Nephron progenitor cell (in vitro differentiated cells): Measurements from ENCODE around the gene BCL2L13.
A peak's percentile ranks its signal among the peaks of the same experiment; 100 is the strongest.
"Not testable (repeated sequence)": the region's sequence is repeated elsewhere in the genome, so short reads cannot be mapped to it uniquely, and the experiment has no call there.

ENCODE experiments used
- DNase-seq: peaks from one replicate; pipeline ENCODE4 v3.0.0; 2021
- H3K27ac Mint-ChIP-seq: 2 replicates; pipeline ENCODE4 v1.8.0; 2021; ENCODE audit warnings: mild to moderate bottlenecking, moderate library complexity, mixed read lengths
- H3K27me3 Mint-ChIP-seq: 2 replicates; pipeline ENCODE4 v1.8.0; 2021; ENCODE audit warnings: mild to moderate bottlenecking, low read depth, mixed read lengths; ENCODE audit not compliant: poor library complexity
- H3K36me3 Mint-ChIP-seq: 2 replicates; pipeline ENCODE4 v1.8.0; 2021; ENCODE audit warnings: low read depth, mixed read lengths
- H3K4me1 Mint-ChIP-seq: 2 replicates; pipeline ENCODE4 v1.8.0; 2021; ENCODE audit warnings: mixed read lengths
- H3K4me3 Mint-ChIP-seq: 2 replicates; pipeline ENCODE4 v1.8.0; 2021; ENCODE audit warnings: mild to moderate bottlenecking, moderate library complexity, mixed read lengths
- H3K9me3 Mint-ChIP-seq: 2 replicates; pipeline ENCODE4 v1.8.0; 2021; ENCODE audit warnings: mild to moderate bottlenecking, moderate library complexity, mixed read lengths
- CTCF ChIP-seq: fragments of 200-600 bp; sonication (generic); IDR thresholded peaks from 2 replicates; pipeline ENCODE4 v1.5.0; 2021; ENCODE audit warnings: antibody characterized with exemption

The BCL2L13 gene

GRCh38 chr22:17648569-17648968 is 10.0 kb downstream of the BCL2L13 start:
- no peak for DNase-seq
- H3K4me1 Mint-ChIP-seq, result no peaks in the 10 kb centered on the region
- no peak overlapping the region for H3K4me3 Mint-ChIP-seq
- no peak overlapping the region for H3K27ac Mint-ChIP-seq
- peaks cover 19% of the 10 kb centered on the region for H3K36me3 Mint-ChIP-seq
- H3K27me3 Mint-ChIP-seq, result peaks cover 3% of the 10 kb centered on the region
- no peaks in the 10 kb centered on the region for H3K9me3 Mint-ChIP-seq
- no peak for TF ChIP-seq CTCF

GRCh38 chr22:17655289-17655688 is 16.7 kb downstream of the BCL2L13 start:
- no peaks in the 10 kb centered on the region for H3K4me1 Mint-ChIP-seq
- H3K4me3 Mint-ChIP-seq, result no peak overlapping the region
- TF ChIP-seq CTCF, result no peak
- peaks cover 51% of the 10 kb centered on the region for H3K36me3 Mint-ChIP-seq
- H3K27ac Mint-ChIP-seq, result peak overlapping the region; percentile 75
- H3K27me3 Mint-ChIP-seq, result peaks cover 2% of the 10 kb centered on the region
- peaks cover 2% of the 10 kb centered on the region for H3K9me3 Mint-ChIP-seq
- no peak for DNase-seq

- peaks cover 4% of the 10 kb centered on the region for H3K9me3 Mint-ChIP-seq
- H3K4me3 Mint-ChIP-seq, result no peak overlapping the region
- TF ChIP-seq CTCF, result no peak
- H3K36me3 Mint-ChIP-seq, result peaks cover 62% of the 10 kb centered on the region
- no peak overlapping the region for H3K27ac Mint-ChIP-seq
- H3K27me3 Mint-ChIP-seq, result peaks cover 2% of the 10 kb centered on the region
- no peak for DNase-seq
- H3K4me1 Mint-ChIP-seq, result no peaks in the 10 kb centered on the region
Measured at GRCh38 chr22:17656870-17657395, 18.4 kb downstream of the BCL2L13 start.

GRCh38 chr22:17664414-17665055 is 26.0 kb downstream of the BCL2L13 start:
- Mint-ChIP-seq H3K9me3 (peaks cover 38% of the 10 kb centered on the region), H3K4me3 (no peak overlapping the region)

GRCh38 chr22:17665248-17665647 is 26.7 kb downstream of the BCL2L13 start:
- TF ChIP-seq CTCF, result no peak
- peaks cover 2% of the 10 kb centered on the region for H3K27me3 Mint-ChIP-seq
- H3K9me3 Mint-ChIP-seq, result peaks cover 37% of the 10 kb centered on the region
- peaks cover 95% of the 10 kb centered on the region for H3K36me3 Mint-ChIP-seq
- no peak for DNase-seq
- no peak overlapping the region for H3K27ac Mint-ChIP-seq
- H3K4me3 Mint-ChIP-seq, result no peak overlapping the region
- H3K4me1 Mint-ChIP-seq, result no peaks in the 10 kb centered on the region

More at GRCh38 chr22:17664414-17665055, 26.0 kb downstream of the BCL2L13 start:
- no peak overlapping the region for H3K27ac Mint-ChIP-seq
- H3K36me3 Mint-ChIP-seq, result peaks cover 95% of the 10 kb centered on the region
- H3K4me1 Mint-ChIP-seq, result no peaks in the 10 kb centered on the region
- peaks cover 2% of the 10 kb centered on the region for H3K27me3 Mint-ChIP-seq
- no peak for DNase-seq
- no peak for TF ChIP-seq CTCF

GRCh38 chr22:17665854-17666253 is 27.3 kb downstream of the BCL2L13 start:
- DNase-seq, result no peak
- H3K4me3 Mint-ChIP-seq, result no peak overlapping the region
- TF ChIP-seq CTCF, result no peak
- peaks cover 2% of the 10 kb centered on the region for H3K27me3 Mint-ChIP-seq
- H3K36me3 Mint-ChIP-seq, result peaks cover 95% of the 10 kb centered on the region
- no peak overlapping the region for H3K27ac Mint-ChIP-seq
- H3K4me1 Mint-ChIP-seq, result no peaks in the 10 kb centered on the region
- H3K9me3 Mint-ChIP-seq, result peaks cover 34% of the 10 kb centered on the region

GRCh38 chr22:17671521-17672092 is 33.0 kb downstream of the BCL2L13 start:
- not testable (repeated sequence) for DNase-seq, H3K27ac Mint-ChIP-seq, H3K4me1 Mint-ChIP-seq, H3K4me3 Mint-ChIP-seq, H3K27me3 Mint-ChIP-seq, H3K9me3 Mint-ChIP-seq
- H3K36me3 Mint-ChIP-seq, result peaks cover 49% of the 10 kb centered on the region
